HFFc6 (cell line): ENCODE measurements around the gene SSRP1. TPM values are rescaled to one million over a fixed set of nuclear protein-coding genes. Genes with fewer than 3 reads are reported as not detected.
A peak's percentile ranks its signal among the peaks of the same experiment; 100 is the strongest.
"Not testable (repeated sequence)": the region's sequence is repeated elsewhere in the genome, so short reads cannot be mapped to it uniquely, and the experiment has no call there.

ENCODE experiments used
- DNase-seq: peaks from one replicate; pipeline ENCODE4 v3.0.0-alpha.2; 2018
- H3K27ac Mint-ChIP-seq: 2 replicates; pipeline ENCODE4 v1.8.0; 2020; ENCODE audit warnings: mild to moderate bottlenecking, mixed read lengths
- H3K27me3 Mint-ChIP-seq: 2 replicates; pipeline ENCODE4 v1.8.0; 2021; ENCODE audit warnings: mild to moderate bottlenecking, moderate library complexity, mixed read lengths; ENCODE audit not compliant: insufficient read depth
- H3K36me3 Mint-ChIP-seq: 2 replicates; pipeline ENCODE4 v1.8.0; 2021; ENCODE audit warnings: low read depth, mixed read lengths
- H3K4me1 Mint-ChIP-seq: 2 replicates; pipeline ENCODE4 v1.8.0; 2020; ENCODE audit warnings: low read depth, mixed read lengths
- H3K4me3 Mint-ChIP-seq: 2 replicates; pipeline ENCODE4 v1.8.0; 2020; ENCODE audit warnings: mild to moderate bottlenecking, moderate library complexity, mixed read lengths
- H3K9me3 Mint-ChIP-seq: 2 replicates; pipeline ENCODE4 v1.8.0; 2020; ENCODE audit warnings: mild to moderate bottlenecking, mixed read lengths
- CTCF ChIP-seq: fragments of 200-600 bp; sonication (generic); IDR thresholded peaks from 2 replicates; pipeline ENCODE4 v1.5.0; 2021; ENCODE audit warnings: antibody characterized with exemption, mild to moderate bottlenecking
- total RNA-seq, 6 experiments: library from RNA; stranded (reverse); fragmentation: NEBNext Ultra II Directional; extraction: Animal tissue kit (Norgen Biotek cat#: 25700); gene quantifications; 2 replicates in 1 of 6; 3 replicates in 5 of 6; pipeline ENCODE4 v1.2.3, GENCODE V29; 2021

The SSRP1 gene
- total RNA-seq, 6 experiments from 2014 or later, result 84.0 to 141 (median 133) TPM

GRCh38 chr11:57341250-57341808 is 5.6 kb upstream of the SSRP1 start:
- H3K4me3 Mint-ChIP-seq, result no peak overlapping the region

GRCh38 chr11:57340039-57340615 is 4.4 kb upstream of the SSRP1 start:
- no peak overlapping the region for H3K4me3 Mint-ChIP-seq
- H3K4me1 Mint-ChIP-seq, result peaks cover 11% of the 10 kb centered on the region
- no peak for DNase-seq

More at GRCh38 chr11:57341250-57341808, 5.6 kb upstream of the SSRP1 start:
- peaks cover 2% of the 10 kb centered on the region for H3K4me1 Mint-ChIP-seq
- no peak for DNase-seq
- no peak overlapping the region for H3K27ac Mint-ChIP-seq
- no peaks in the 10 kb centered on the region for H3K36me3 Mint-ChIP-seq
- H3K9me3 Mint-ChIP-seq, result no peaks in the 10 kb centered on the region
- H3K27me3 Mint-ChIP-seq, result peaks cover 24% of the 10 kb centered on the region
- TF ChIP-seq CTCF, result no peak

GRCh38 chr11:57339328-57339727 is 3.6 kb upstream of the SSRP1 start:
- Mint-ChIP-seq H3K27me3 (peaks cover 18% of the 10 kb centered on the region), H3K4me3 (no peak overlapping the region), H3K9me3 (no peaks in the 10 kb centered on the region), H3K36me3 (peaks cover 8% of the 10 kb centered on the region; the same call in 1 of the 2 replicates), H3K4me1 (peaks cover 19% of the 10 kb centered on the region), H3K27ac (no peak overlapping the region)
- DNase-seq, result no peak
- no peak for TF ChIP-seq CTCF

More at GRCh38 chr11:57340039-57340615, 4.4 kb upstream of the SSRP1 start:
- 0 out of 2 replicates have a peak, but pooled peaks cover under 1% of the 10 kb centered on the region for H3K36me3 Mint-ChIP-seq
- no peaks in the 10 kb centered on the region for H3K9me3 Mint-ChIP-seq
- peaks cover 18% of the 10 kb centered on the region for H3K27me3 Mint-ChIP-seq
- no peak overlapping the region for H3K27ac Mint-ChIP-seq
- TF ChIP-seq CTCF, result peak; percentile 34

GRCh38 chr11:57338142-57338541 is 2.5 kb upstream of the SSRP1 start, which contains the start of gene P2RX3:
Gene P2RX3, plus strand, starts transcription at chr11:57338352. Its CDS starts 199 bp downstream, at chr11:57338551.
- H3K4me3 Mint-ChIP-seq, result no peak within 1 kb of the TSS
- peaks cover 24% of the 10 kb centered on the region for H3K4me1 Mint-ChIP-seq
- H3K27ac Mint-ChIP-seq, result no peak within 1 kb of the TSS
- H3K9me3 Mint-ChIP-seq, result no peaks in the 10 kb centered on the region
- peaks cover 14% of the 10 kb centered on the region; the same call in 1 of the 2 replicates for H3K36me3 Mint-ChIP-seq
- H3K27me3 Mint-ChIP-seq, result peaks cover 18% of the 10 kb centered on the region
- no peak for TF ChIP-seq CTCF
- DNase-seq, result no peak

- H3K9me3 Mint-ChIP-seq, H3K4me3 Mint-ChIP-seq, H3K27ac Mint-ChIP-seq, DNase-seq: not testable (repeated sequence)
- peaks cover 24% of the 10 kb centered on the region for H3K4me1 Mint-ChIP-seq
- peaks cover 16% of the 10 kb centered on the region for H3K27me3 Mint-ChIP-seq
- peaks cover 20% of the 10 kb centered on the region for H3K36me3 Mint-ChIP-seq
Measured at GRCh38 chr11:57336856-57337255, 1.2 kb upstream of the SSRP1 start.

GRCh38 chr11:57336111-57336666 is 497 bp upstream of the SSRP1 start:
- Mint-ChIP-seq H3K9me3 (no peaks in the 10 kb centered on the region), H3K27ac (peak overlapping the region; percentile 96), H3K4me1 (peaks cover 24% of the 10 kb centered on the region), H3K36me3 (peaks cover 24% of the 10 kb centered on the region), H3K27me3 (peaks cover 13% of the 10 kb centered on the region), H3K4me3 (peak overlapping the region; percentile 98)
- no peak for DNase-seq
- no peak for TF ChIP-seq CTCF
